Esophagus squamous epithelium (tissue), 5 donors: ENCODE measurements around the gene RTN4R. TPM values are rescaled to one million over a fixed set of nuclear protein-coding genes. Genes with fewer than 3 reads are reported as not detected.

Experiments
- DNase-seq: peaks from one replicate; lab custom pipeline; 2025; lab: John Stamatoyannopoulos, UW
- H3K27ac ChIP-seq, 4 donors: fragments of 200-600 bp; sonication (generic); one replicate each; pipeline ENCODE4 v1.5.1; 2016 to 2019; ENCODE audit warnings: mild to moderate bottlenecking in 1 of 4
- H3K27me3 ChIP-seq, 4 donors: fragments of 200-600 bp; sonication (generic); 1 replicate in 3 of 4; 2 replicates in 1 of 4; pipeline versions ENCODE4 v1.5.1 to v1.6.0; 2017 to 2021; ENCODE audit warnings: antibody characterized with exemption in 1 of 4
- H3K36me3 ChIP-seq, 3 donors: fragments of 200-600 bp; sonication (generic); one replicate each; pipeline ENCODE4 v1.5.1; 2016 to 2019
- H3K4me1 ChIP-seq, 3 donors: fragments of 200-600 bp; sonication (generic); one replicate each; pipeline ENCODE4 v1.5.1; 2017 to 2019
- H3K4me3 ChIP-seq, 4 donors: fragments of 200-600 bp; sonication (generic); 1 replicate in 3 of 4; 2 replicates in 1 of 4; pipeline ENCODE4 v1.5.1; 2016 to 2019; ENCODE audit warnings: mild to moderate bottlenecking in 2 of 4, moderate library complexity in 1 of 4
- H3K9me3 ChIP-seq, 3 donors: fragments of 200-600 bp; sonication (generic); one replicate each; pipeline ENCODE4 v1.5.1; 2016 to 2019
- CTCF ChIP-seq, 6 experiments: fragments of 450-650 bp in 4 of 6; fragments of 200-600 bp in 2 of 6; sonication (generic) in 2 of 6; IDR thresholded peaks; one replicate each; pipeline ENCODE4 v1.5.1; 2016 to 2019; ENCODE audit warnings: antibody characterized with exemption in 6 of 6, mild to moderate bottlenecking in 4 of 6, moderate library complexity in 4 of 6
- POLR2A ChIP-seq, 4 donors: fragments of 450-650 bp; IDR thresholded peaks; one replicate each; pipeline ENCODE4 v1.6.1; 2017; ENCODE audit warnings: antibody characterized with exemption in 4 of 4, mild to moderate bottlenecking in 4 of 4, moderate library complexity in 3 of 4
- WGBS, 2 donors: methylation state at CpG; one replicate each; pipeline ENCODE4 v1.1.5; 2018; 5-methylcytosine and 5-hydroxymethylcytosine counted together
- intact Hi-C: fragments of 100-400 bp; cut with DNase I; formaldehyde crosslinking; loops from one replicate; pipeline ENCODE4 v1.15.0; 2022
- total RNA-seq, 4 donors: library from RNA; depleted of rRNA; stranded (reverse); fragments of >200 nt; gene quantifications; one replicate each; pipeline ENCODE4 v1.1.0, GENCODE V29; 2016
- donor health status: DM: yes; HTN: yes; CAD: no.

RTN4R gene
- total RNA-seq, 4 donors from 2014 or later, result 0.97 to 3.9 (median 2.5) TPM

- no peaks in the 10 kb centered on the region for H3K36me3 ChIP-seq
- TF ChIP-seq POLR2A (IDR thresholded peaks at IDR 0.05) (no peak), CTCF (IDR thresholded peaks at IDR 0.05) (no peak)
- H3K27me3 ChIP-seq, result no peaks in the 10 kb centered on the region
- no peak overlapping the region for H3K4me3 ChIP-seq
- intact Hi-C loops, result no loop called here
- 63 to 88% methylated on average over 4 to 11 of the region's 12 CpGs for WGBS, 2 donors
- H3K9me3 ChIP-seq, result no peaks in the 10 kb centered on the region
- H3K27ac ChIP-seq, result no peak overlapping the region
- no peak for DNase-seq
- no peaks in the 10 kb centered on the region for H3K4me1 ChIP-seq
Observed at GRCh38 chr22:20256551-20257211, 11.4 kb downstream of the RTN4R start.

GRCh38 chr22:20256027-20256426 is 12.1 kb downstream of the RTN4R start:
- intact Hi-C loops, result no loop called here
- Histone ChIP-seq H3K27ac (no peak overlapping the region), H3K4me3 (no peak overlapping the region), H3K27me3 (no peaks in the 10 kb centered on the region), H3K4me1 (no peaks in the 10 kb centered on the region), H3K36me3 (no peaks in the 10 kb centered on the region), H3K9me3 (no peaks in the 10 kb centered on the region)
- WGBS, 2 donors, result 70 to 84% methylated on average over 2 to 8 of the region's 13 CpGs
- no peak for TF ChIP-seq CTCF (IDR thresholded peaks at IDR 0.05)
- TF ChIP-seq POLR2A (IDR thresholded peaks at IDR 0.05), result no peak
- DNase-seq, result no peak

- no peak overlapping the region for H3K27ac ChIP-seq
- no peak for DNase-seq
- peaks cover 0 to 1% (median 0%) of the 10 kb centered on the region in 3 donors for H3K4me1 ChIP-seq
- H3K27me3 ChIP-seq, result no peaks in the 10 kb centered on the region
- H3K36me3 ChIP-seq, result no peaks in the 10 kb centered on the region
- no peak overlapping the region for H3K4me3 ChIP-seq
- intact Hi-C loops, result no loop called here
- no peak for TF ChIP-seq POLR2A (IDR thresholded peaks at IDR 0.05)
- TF ChIP-seq CTCF (IDR thresholded peaks at IDR 0.05), result no peak
- 88 to 89% methylated on average over 18 to 19 of the region's 23 CpGs for WGBS, 2 donors
- no peaks in the 10 kb centered on the region for H3K9me3 ChIP-seq
Observed at GRCh38 chr22:20254975-20255946, 12.9 kb downstream of the RTN4R start.

GRCh38 chr22:20253161-20253560 is 15.0 kb downstream of the RTN4R start:
- 84 to 88% methylated on average over 3 of the region's 7 CpGs for WGBS, 2 donors
- peaks cover 0 to 19% (median 9%) of the 10 kb centered on the region in 3 donors for H3K4me1 ChIP-seq
- no peaks in the 10 kb centered on the region for H3K27me3 ChIP-seq
- no peak for TF ChIP-seq CTCF (IDR thresholded peaks at IDR 0.05)
- TF ChIP-seq POLR2A (IDR thresholded peaks at IDR 0.05), result no peak
- intact Hi-C loops, result no loop called here
- no peak overlapping the region for H3K4me3 ChIP-seq
- H3K27ac ChIP-seq, result no peak overlapping the region
- H3K9me3 ChIP-seq, result no peaks in the 10 kb centered on the region
- DNase-seq, result no peak
- no peaks in the 10 kb centered on the region for H3K36me3 ChIP-seq

GRCh38 chr22:20251981-20252380 is 16.1 kb downstream of the RTN4R start:
- TF ChIP-seq CTCF (IDR thresholded peaks at IDR 0.05), result no peak
- no peak for TF ChIP-seq POLR2A (IDR thresholded peaks at IDR 0.05)
- Histone ChIP-seq H3K4me1 (peaks cover 0 to 19% (median 9%) of the 10 kb centered on the region in 3 donors), H3K36me3 (no peaks in the 10 kb centered on the region), H3K4me3 (no peak overlapping the region), H3K27me3 (no peaks in the 10 kb centered on the region), H3K27ac (no peak overlapping the region), H3K9me3 (no peaks in the 10 kb centered on the region)
- 86 to 87% methylated on average over 4 to 5 of the region's 5 CpGs for WGBS, 2 donors
- no peak for DNase-seq
- intact Hi-C loops, result no loop called here
